Activated CD8-positive, alpha-beta memory T cell treated with anti-CD3 and anti-CD28 coated beads, Interleukin-2, amount 50 U/mL, for 1 hour (primary cell): ENCODE results near the gene SPACDR.

Experiments
- DNase-seq: peaks from one replicate; pipeline ENCODE4 v3.0.0-alpha.2; 2020; ENCODE audit errors: extremely low read depth

Gene SPACDR

DNA sequence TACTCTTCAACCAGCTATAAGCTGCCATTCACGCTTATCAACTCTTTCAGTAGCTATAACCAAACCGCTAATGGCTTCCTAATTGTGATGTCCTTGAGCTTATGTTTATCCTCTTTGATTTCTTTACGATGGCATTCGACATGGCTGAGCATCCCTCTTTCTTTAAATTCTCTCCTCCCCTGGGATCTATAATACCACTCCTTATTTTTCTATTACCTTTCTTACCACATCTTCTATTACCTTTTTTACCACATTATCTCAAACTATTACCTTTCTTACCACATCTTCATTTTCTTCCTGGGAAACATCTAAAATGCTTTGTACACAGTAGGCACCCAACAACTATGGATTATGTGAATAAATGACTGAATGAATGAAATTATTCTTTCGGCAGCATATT lies 48.6 kb downstream of the SPACDR start:
- no peak for DNase-seq

GRCh38 chr7:100413889-100414288 lies 50.2 kb downstream of the SPACDR start:
- DNase-seq: no peak

GRCh38 chr7:100413346-100413745 lies 50.7 kb downstream of the SPACDR start:
- no peak for DNase-seq

- no peak for DNase-seq
Observed at GRCh38 chr7:100411101-100411500, 53.0 kb downstream of the SPACDR start.

- no peak for DNase-seq
Observed at GRCh38 chr7:100407285-100408180, 56.5 kb downstream of the SPACDR start.

DNA sequence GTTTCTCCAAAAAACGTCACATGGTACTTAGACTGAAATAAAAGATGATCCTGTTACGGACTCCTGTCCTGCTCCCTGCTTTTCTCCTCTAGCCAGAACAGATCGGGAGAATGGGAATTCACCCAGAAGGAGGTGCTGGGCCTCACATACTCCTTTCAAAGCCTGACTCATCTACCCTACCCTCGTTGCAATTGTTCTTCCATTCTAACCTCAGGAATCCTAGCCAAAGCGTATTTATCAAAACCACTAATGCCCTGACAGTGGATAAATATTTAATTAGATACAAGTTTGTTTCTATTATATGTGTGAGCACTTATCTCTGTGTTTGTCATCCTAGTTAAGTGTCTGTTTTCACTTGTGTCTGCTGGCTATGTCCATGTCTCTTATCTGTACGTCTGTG lies 57.3 kb downstream of the SPACDR start:
- DNase-seq: no peak
